GM12891 (cell line): ENCODE measurements around the gene PRKCE.

Experiments
- POLR2A ChIP-seq: IDR thresholded peaks from 2 replicates; pipeline ENCODE4 v1.6.1; 2011; ENCODE audit warnings: low read depth, low read length, control low read depth
- TAF1 ChIP-seq: IDR thresholded peaks from 2 replicates; pipeline ENCODE4 v1.6.1; 2011; ENCODE audit warnings: low read depth, low read length, control low read depth

GRCh38 chr2:45896311-45896710 is 244.8 kb downstream of the PRKCE start:
- TF ChIP-seq TAF1 (no peak), POLR2A (no peak)
